Endothelial cell (in vitro differentiated cells): ENCODE data around the gene AGK. TPM values are rescaled to one million over a fixed set of nuclear protein-coding genes. Genes with fewer than 3 reads are reported as not detected.

Experiments used
- DNase-seq: peaks from one replicate; pipeline ENCODE4 v3.0.0; 2021; ENCODE audit warnings: low spot score
- H3K27ac Mint-ChIP-seq: one replicate; pipeline ENCODE4 v1.8.0; 2021; ENCODE audit warnings: mixed read lengths, inconsistent platforms; ENCODE audit not compliant: unreplicated experiment
- H3K27me3 Mint-ChIP-seq: one replicate; pipeline ENCODE4 v1.8.0; 2021; ENCODE audit warnings: mild to moderate bottlenecking, moderate library complexity, mixed read lengths, inconsistent platforms; ENCODE audit not compliant: unreplicated experiment
- H3K36me3 Mint-ChIP-seq: one replicate; pipeline ENCODE4 v1.8.0; 2021; ENCODE audit warnings: mild to moderate bottlenecking, low read depth, mixed read lengths, inconsistent platforms; ENCODE audit not compliant: unreplicated experiment
- H3K4me1 Mint-ChIP-seq: one replicate; pipeline ENCODE4 v1.8.0; 2021; ENCODE audit warnings: mild to moderate bottlenecking, mixed read lengths, inconsistent platforms; ENCODE audit not compliant: unreplicated experiment
- H3K4me3 Mint-ChIP-seq: one replicate; pipeline ENCODE4 v1.8.0; 2021; ENCODE audit warnings: mild to moderate bottlenecking, mixed read lengths, inconsistent platforms; ENCODE audit not compliant: unreplicated experiment
- H3K9me3 Mint-ChIP-seq: one replicate; pipeline ENCODE4 v1.8.0; 2021; ENCODE audit warnings: mixed read lengths, inconsistent platforms; ENCODE audit not compliant: unreplicated experiment
- CTCF ChIP-seq: fragments of 200-600 bp; sonication (generic); IDR thresholded peaks from one replicate; pipeline ENCODE4 v1.5.0; 2021; ENCODE audit warnings: antibody characterized with exemption; ENCODE audit not compliant: unreplicated experiment
- total RNA-seq: library from RNA; stranded (reverse); fragmentation: NEBNext Ultra II Directional; extraction: Animal tissue kit (Norgen Biotek cat#: 25700); gene quantifications from one replicate; pipeline ENCODE4 v1.2.1, GENCODE V29; 2021; ENCODE audit not compliant: unreplicated experiment

Gene AGK
- total RNA-seq, 1 donor from 2014 or later = 32.0 TPM

- Mint-ChIP-seq H3K4me3 (peak within 1 kb of the TSS; percentile 89), H3K4me1 (peaks cover 68% of the 10 kb centered on the region), H3K27ac (peak within 1 kb of the TSS; percentile 67)
These were observed 150.9 kb downstream of the AGK start, which contains the start of gene DENND11 for GRCh38 chr7:141702047-141702567. Gene DENND11 (minus strand): TSS chr7:141702166. CDS start chr7:141702153, 13 bp downstream.

GRCh38 chr7:141702892-141703291 lies 151.7 kb downstream of the AGK start:
- H3K9me3 Mint-ChIP-seq = no peaks in the 10 kb centered on the region
- peaks cover 8% of the 10 kb centered on the region for H3K27me3 Mint-ChIP-seq
- H3K36me3 Mint-ChIP-seq = peaks cover 8% of the 10 kb centered on the region
- TF ChIP-seq CTCF = no peak
- peak overlapping the region; percentile 76 for H3K4me3 Mint-ChIP-seq
- peaks cover 62% of the 10 kb centered on the region for H3K4me1 Mint-ChIP-seq
- no peak for DNase-seq
- no peak overlapping the region for H3K27ac Mint-ChIP-seq

More at GRCh38 chr7:141702047-141702567, 150.9 kb downstream of the AGK start, which contains the start of gene DENND11:
- no peaks in the 10 kb centered on the region for H3K9me3 Mint-ChIP-seq
- peaks cover 4% of the 10 kb centered on the region for H3K36me3 Mint-ChIP-seq
- no peak for TF ChIP-seq CTCF
- peak; percentile 53 for DNase-seq
- H3K27me3 Mint-ChIP-seq = peaks cover 8% of the 10 kb centered on the region

GRCh38 chr7:141704112-141704511 lies 152.9 kb downstream of the AGK start:
- TF ChIP-seq CTCF = no peak
- DNase-seq = no peak
- no peaks in the 10 kb centered on the region for H3K9me3 Mint-ChIP-seq
- no peak overlapping the region for H3K4me3 Mint-ChIP-seq
- H3K27me3 Mint-ChIP-seq = peaks cover 8% of the 10 kb centered on the region
- H3K36me3 Mint-ChIP-seq = peaks cover 8% of the 10 kb centered on the region
- peak overlapping the region; percentile 38 for H3K27ac Mint-ChIP-seq
- peaks cover 49% of the 10 kb centered on the region for H3K4me1 Mint-ChIP-seq

GRCh38 chr7:141704741-141705140 lies 153.5 kb downstream of the AGK start:
- H3K4me3 Mint-ChIP-seq = no peak overlapping the region
- TF ChIP-seq CTCF = no peak
- DNase-seq = no peak
- no peaks in the 10 kb centered on the region for H3K9me3 Mint-ChIP-seq
- peaks cover 8% of the 10 kb centered on the region for H3K27me3 Mint-ChIP-seq
- H3K36me3 Mint-ChIP-seq = peaks cover 8% of the 10 kb centered on the region
- peaks cover 45% of the 10 kb centered on the region for H3K4me1 Mint-ChIP-seq
- H3K27ac Mint-ChIP-seq = no peak overlapping the region

Other genes with a start within 250 kb of the AGK start
- 77.0 TPM for gene DENND11, start 150.8 kb downstream of the AGK start, total RNA-seq
- gene WEE2, start 156.9 kb downstream of the AGK start, total RNA-seq = 0.33 TPM
- gene SSBP1, start 186.9 kb downstream of the AGK start, total RNA-seq = 130 TPM
- gene TAS2R3, start 212.7 kb downstream of the AGK start, total RNA-seq = 0.74 TPM
- gene TAS2R4, start 225.3 kb downstream of the AGK start, total RNA-seq = 1.1 TPM
- gene TAS2R5, start 238.8 kb downstream of the AGK start, total RNA-seq = 1.9 TPM